ENCODE measurements around the gene KRTAP1-1.
"Not testable (repeated sequence)": the region's sequence is repeated elsewhere in the genome, so short reads cannot be mapped to it uniquely, and the experiment has no call there.

The KRTAP1-1 gene

DNA sequence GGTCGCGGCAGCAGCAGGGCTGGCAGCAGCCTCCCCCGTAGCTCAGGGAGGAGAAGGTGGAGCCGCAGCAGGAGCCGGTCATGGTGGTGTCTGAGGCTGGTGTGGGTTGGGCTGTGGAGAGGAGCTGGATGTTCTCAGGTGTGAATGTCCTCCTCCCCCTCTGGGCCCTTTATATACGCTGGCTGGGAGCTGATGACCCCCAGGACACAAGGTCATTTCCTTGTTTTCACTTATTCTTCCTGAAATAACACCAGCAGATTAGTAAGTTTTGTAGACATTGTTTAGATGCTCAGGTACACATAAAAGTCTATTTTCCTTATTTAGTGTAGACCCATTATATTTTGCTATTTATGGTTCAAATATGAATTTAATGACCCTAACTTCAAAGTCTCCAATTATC lies 13.9 kb upstream of the KRTAP1-1 start, which contains the start of gene KRTAP2-2:
TSS of gene KRTAP2-2 (minus strand) at position 101 of the 400 bp plus-strand sequence. CDS start at position 82, 19 bp downstream.
- DNase-seq, result not testable (repeated sequence)

GRCh38 chr17:41054556-41054955 lies 13.3 kb upstream of the KRTAP1-1 start:
- DNase-seq, result not testable (repeated sequence)

- no peak for DNase-seq
Observed at GRCh38 chr17:41054025-41054424, 12.8 kb upstream of the KRTAP1-1 start.

DNA sequence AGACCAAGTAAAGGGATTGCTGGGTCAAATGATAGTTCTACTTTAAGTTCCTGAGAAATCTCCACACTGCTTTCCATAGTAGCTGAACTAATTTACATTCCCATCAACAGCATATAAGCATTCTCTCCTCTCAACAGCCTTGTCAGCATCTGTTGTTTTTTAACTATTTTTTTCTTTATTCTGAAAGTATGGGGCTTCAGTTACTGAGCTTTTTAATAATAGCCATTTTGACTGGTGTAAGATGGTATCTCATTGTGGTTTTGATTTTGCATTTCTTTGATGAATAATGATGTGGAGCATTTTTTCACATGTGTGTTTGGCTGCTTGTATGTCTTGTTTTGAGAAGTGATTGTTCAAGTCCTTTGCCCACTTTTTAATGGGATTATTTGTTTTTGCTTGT lies 11.3 kb upstream of the KRTAP1-1 start:
- no peak for DNase-seq

DNA sequence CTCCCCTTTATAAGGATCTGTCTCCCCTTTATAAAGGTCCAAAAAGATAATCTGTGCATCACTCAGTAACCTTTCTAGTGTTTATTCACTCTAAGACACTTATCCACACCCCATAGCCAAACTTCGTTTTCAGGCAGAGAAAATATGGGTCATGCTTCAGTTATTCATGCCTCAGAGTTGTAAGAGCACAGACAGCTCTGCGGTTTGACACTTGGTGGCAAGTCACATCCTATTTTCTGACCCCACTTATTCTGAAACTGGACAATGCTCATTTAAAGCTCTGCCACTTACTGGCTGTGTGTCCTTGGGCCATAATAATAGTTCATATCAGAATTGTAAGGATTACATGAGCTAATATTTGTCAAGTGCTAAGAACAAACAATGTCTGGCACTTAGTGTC lies 7.9 kb upstream of the KRTAP1-1 start:
- DNase-seq, result no peak

- DNase-seq, result no peak
Observed at GRCh38 chr17:41048441-41048840, 7.2 kb upstream of the KRTAP1-1 start.

GRCh38 chr17:41046735-41047465 lies 5.7 kb upstream of the KRTAP1-1 start, which contains the start of gene KRTAP2-1:
TSS of gene KRTAP2-1 (minus strand) at chr17:41047316. CDS start at chr17:41047267, 49 bp downstream.
- DNase-seq, result not testable (repeated sequence)

- DNase-seq, result no peak
Observed at GRCh38 chr17:41042953-41043352, 1.7 kb upstream of the KRTAP1-1 start.

DNA sequence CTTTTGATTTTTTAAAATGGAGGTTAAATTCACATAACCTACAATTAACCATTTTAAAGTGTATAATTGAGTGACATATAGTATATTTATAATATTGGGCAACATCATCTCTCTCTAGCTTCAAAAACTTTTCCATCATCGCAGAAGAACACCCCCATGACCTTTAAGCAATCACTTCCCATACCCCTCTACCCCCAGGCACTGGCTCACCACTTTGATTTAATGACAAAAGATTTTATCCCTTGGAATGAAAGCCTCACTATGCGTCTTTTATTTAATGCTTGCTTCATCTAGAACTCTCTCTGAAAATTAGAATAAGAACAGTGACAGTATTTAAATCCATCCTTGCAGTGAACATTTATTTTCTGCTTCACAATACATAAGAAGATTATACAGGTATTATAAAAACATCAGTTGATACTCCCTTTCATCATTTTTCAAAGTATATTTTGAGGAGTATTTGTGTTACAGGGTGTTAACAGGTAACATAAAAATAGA lies 3.3 kb downstream of the KRTAP1-1 start:
- DNase-seq, result no peak

DNA sequence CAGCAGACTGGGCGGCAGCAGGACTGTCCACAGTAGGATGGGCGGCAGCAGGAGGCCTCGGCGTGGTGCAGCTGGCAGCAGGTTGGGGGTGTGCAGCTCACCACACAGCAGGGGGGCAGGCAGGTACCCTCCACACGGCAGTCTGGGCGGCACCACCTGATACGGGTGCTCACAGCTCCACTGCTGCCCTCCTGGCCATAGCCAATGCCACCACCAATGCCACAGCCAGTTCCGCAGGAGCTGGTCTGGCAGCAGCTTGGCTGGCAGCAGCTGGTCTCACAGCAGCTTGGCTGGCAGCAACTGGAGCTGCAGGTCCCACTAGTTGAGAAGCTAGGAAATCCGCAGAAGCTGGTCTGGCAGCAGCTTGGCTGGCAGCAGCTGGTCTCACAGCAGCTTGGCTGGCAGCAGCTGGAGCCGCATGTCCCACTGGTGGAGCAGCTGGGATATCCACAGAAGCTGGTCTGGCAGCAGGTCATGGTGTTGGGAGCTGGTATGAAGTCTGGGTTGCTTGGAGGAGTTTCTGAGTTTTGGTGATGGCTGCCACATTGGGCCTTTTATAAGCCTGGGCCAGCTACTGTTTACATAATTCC lies 6.8 kb downstream of the KRTAP1-1 start, which contains the start of gene KRTAP1-3:
TSS of gene KRTAP1-3 (minus strand) at position 529 of the 590 bp plus-strand sequence. CDS start at position 476, 53 bp downstream.
- not testable (repeated sequence) for DNase-seq

DNA sequence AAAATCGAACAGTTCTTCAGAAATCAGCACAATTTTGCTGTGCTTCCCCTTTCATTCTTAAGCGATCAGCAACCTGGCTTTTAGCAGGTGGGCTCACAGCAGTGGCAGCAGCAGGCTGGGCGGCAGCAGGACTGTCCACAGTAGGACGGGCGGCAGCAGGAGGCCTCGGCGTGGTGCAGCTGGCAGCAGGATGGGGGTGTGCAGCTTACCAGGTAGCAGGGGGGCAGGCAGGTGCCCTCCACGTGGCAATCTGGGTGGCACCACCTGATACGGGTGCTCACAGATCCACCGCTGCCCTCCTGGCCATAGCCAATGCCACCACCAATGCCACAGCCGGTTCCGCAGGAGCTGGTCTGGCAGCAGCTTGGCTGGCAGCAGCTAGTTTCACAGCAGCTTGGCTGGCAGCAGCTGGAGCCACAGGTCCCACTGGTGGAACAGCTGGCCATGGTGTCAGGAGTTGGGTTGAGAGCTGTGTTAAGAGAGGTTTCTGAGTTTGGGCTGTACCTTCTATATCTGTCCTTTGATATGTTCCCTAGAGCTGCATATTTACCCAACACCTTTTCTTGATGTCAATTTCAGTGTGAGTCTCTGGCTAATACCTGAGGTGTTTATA lies 11.5 kb downstream of the KRTAP1-1 start, which contains the start of gene KRTAP1-4:
TSS of gene KRTAP1-4 (minus strand) at position 563 of the 613 bp plus-strand sequence. CDS start at position 446, 117 bp downstream.
- DNase-seq, result no peak

- DNase-seq, result no peak
Observed at GRCh38 chr17:41026715-41027471, 14.4 kb downstream of the KRTAP1-1 start, which contains the start of gene KRTAP1-5. TSS of gene KRTAP1-5 (minus strand) at chr17:41027208. CDS start at chr17:41027155, 53 bp downstream.

GRCh38 chr17:41024697-41025096 lies 16.6 kb downstream of the KRTAP1-1 start:
- no peak for DNase-seq

DNA sequence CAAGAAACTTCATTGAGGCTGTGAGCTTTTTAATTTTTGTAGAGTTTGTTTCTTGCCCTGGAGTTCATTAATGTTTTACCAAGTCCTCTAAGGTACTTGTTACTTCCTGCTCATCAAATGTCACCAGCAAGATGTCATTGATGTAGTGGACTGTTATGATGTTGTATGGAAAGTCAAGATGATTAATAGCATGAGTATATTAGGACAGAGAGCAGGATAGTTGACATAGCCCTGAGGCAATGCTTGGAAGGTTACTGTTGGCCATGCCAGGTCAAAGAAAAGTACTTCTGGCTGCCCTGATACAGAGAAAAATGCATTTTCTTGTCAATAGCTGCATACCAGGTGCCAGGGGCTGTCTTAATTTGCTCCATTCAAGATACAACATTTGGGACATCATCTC lies 20.9 kb downstream of the KRTAP1-1 start:
- DNase-seq, result no peak

DNA sequence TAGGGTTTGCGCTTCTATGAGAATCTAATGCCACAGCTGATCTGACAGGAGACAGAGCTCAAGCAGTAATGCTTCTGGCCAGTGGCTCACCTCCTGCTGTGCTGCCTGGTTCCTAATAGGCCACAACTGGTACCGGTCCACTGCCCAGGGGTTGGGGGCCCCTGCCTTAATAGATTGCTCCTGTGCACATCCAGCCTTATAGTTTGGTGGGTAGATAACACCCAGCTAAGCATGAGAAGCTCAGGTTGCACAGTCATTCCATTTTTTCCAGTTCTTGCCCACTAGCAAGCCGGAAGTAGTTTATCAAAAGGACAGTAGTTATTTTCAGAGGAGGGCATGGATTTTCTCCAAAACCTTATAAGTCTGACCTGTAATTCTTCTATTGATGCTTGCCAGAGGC lies 21.8 kb downstream of the KRTAP1-1 start:
- DNase-seq, result no peak

DNA sequence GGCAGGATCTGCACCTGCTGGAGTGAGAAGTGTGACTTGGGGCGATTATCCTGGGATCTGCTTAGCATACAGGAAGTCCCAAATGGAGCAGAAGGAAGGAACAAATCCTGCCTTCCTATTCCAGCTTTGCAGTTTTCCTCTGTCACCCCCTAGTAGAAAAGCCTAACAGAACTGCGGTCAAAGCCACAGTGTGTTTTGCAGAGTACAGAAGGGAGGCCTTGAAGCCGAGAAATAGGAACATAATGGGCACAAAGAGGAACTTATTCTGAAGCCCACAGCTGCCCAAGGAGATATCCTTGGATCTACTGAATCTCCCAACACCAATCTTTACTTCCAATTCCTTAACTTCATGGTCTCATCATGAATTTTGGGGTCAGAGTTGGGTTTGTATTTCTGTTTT lies 22.7 kb downstream of the KRTAP1-1 start:
- no peak for DNase-seq

GRCh38 chr17:41016578-41017215 lies 24.6 kb downstream of the KRTAP1-1 start:
- no peak for DNase-seq

DNA sequence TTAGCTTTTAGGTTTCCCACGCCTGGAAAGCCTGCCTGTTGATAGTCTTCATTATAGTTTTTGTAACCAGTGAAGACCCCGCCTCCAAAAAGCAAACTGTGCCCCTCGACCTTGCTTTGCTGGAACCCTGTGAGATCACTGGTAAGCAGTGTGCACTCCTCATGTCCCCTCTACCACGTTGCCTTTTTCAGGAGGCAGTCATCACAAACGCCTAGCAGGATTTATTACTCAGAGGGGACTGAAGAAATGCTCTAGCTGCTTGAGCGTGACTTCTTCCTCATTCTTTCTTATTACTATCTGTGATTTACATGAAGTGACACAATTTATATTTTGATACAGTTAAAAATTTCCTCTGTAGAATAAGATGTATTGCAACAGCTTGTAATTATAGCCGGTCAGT lies 25.8 kb downstream of the KRTAP1-1 start:
- no peak for DNase-seq

GRCh38 chr17:41013606-41014005 lies 27.6 kb downstream of the KRTAP1-1 start:
- no peak for DNase-seq

DNA sequence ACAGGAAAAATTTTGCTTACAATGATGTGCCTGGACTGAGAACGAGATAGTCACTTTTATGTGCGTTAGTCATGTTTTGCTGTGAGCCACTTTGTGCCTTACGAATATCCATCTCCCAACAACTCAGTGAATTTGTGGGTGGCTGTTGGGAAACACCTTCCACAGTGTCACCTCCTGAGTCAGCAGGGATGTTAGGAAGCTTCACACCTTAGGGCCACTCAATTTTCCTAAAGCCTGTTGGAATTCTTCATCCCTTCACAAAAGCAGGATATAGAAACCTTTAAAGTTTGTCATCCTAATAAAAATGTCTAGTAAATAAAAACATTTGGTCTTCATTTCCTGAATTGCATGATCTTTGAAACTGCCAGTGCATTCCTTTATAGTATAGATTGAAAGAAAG lies 28.1 kb downstream of the KRTAP1-1 start:
- DNase-seq, result no peak

GRCh38 chr17:41012326-41013120 lies 28.7 kb downstream of the KRTAP1-1 start:
- no peak for DNase-seq
